ENCODE results near the gene GLB1L. TPM values are rescaled to one million over a fixed set of nuclear protein-coding genes. Genes with fewer than 3 reads are reported as not detected.

The GLB1L gene
- total and polyA plus RNA-seq, 2 of the 8 experiments (the other 6 are each of a cell fraction or from before 2014, with no cell fraction given): 3.7 to 4.0 TPM

DNA sequence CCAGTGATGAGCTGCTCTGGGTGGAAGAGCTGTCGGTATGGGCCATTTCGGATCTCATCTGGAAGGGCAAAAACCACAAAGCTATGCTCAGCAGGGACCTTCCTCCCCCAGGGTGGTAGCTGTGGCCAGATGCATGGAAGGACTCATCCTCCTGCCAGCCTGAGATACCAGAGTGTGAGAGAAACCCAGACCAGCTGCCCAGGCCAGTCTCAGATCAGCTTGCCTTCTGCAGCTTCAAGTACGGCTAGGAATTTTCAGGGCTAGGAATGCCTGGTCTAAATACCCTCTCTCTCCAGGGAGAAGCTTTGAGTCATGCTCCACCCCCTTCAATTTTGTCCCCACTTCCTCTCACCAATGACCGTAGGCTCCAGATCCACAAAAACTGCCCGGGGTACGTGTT lies 6.4 kb upstream of the GLB1L start (continued):
- no peak for TF ChIP-seq KDM5A (IDR thresholded peaks at IDR 0.05; ENCODE audit: low read length)
- TF ChIP-seq RBBP5 (IDR thresholded peaks at IDR 0.05; ENCODE audit: borderline replicate concordance, low read depth, low read length): no peak
- no peak for TF ChIP-seq CHD2 (IDR thresholded peaks at IDR 0.05; ENCODE audit: low read length)
- TF ChIP-seq POLR2AphosphoS5 (IDR thresholded peaks at IDR 0.05; ENCODE audit: low read depth, low read length): no peak
